GM18907 (cell line): ENCODE results near the gene MMADHC.
A peak's percentile ranks its signal among the peaks of the same experiment; 100 is the strongest.
"Not testable (repeated sequence)": the region's sequence is repeated elsewhere in the genome, so short reads cannot be mapped to it uniquely, and the experiment has no call there.

ENCODE experiments used
- ATAC-seq: cut with Tn5 transposase; IDR thresholded peaks from one replicate; pipeline ENCODE4 v1.9.1; 2021; ENCODE audit warnings: mild to moderate bottlenecking, moderate library complexity; ENCODE audit not compliant: unreplicated experiment

MMADHC gene

GRCh38 chr2:149595056-149595963, 7.7 kb upstream of the MMADHC start:
- ATAC-seq = no peak

GRCh38 chr2:149594411-149594810, 6.8 kb upstream of the MMADHC start:
- ATAC-seq = no peak

- peak; percentile 38 for ATAC-seq
Observed at GRCh38 chr2:149587950-149588487, 444 bp upstream of the MMADHC start.

- no peak for ATAC-seq
Observed at GRCh38 chr2:149586898-149587219, 716 bp downstream of the MMADHC start.

- ATAC-seq = no peak
Observed at GRCh38 chr2:149586063-149586462, 1.5 kb downstream of the MMADHC start.

- ATAC-seq = no peak
Observed at GRCh38 chr2:149585166-149585885, 2.2 kb downstream of the MMADHC start.

GRCh38 chr2:149579972-149580882, 7.3 kb downstream of the MMADHC start:
- ATAC-seq = no peak

GRCh38 chr2:149577269-149577668, 10.3 kb downstream of the MMADHC start:
- ATAC-seq = no peak

GRCh38 chr2:149575752-149576151, 11.8 kb downstream of the MMADHC start:
- no peak for ATAC-seq

GRCh38 chr2:149575277-149575676, 12.3 kb downstream of the MMADHC start:
- no peak for ATAC-seq

- no peak for ATAC-seq
Observed at GRCh38 chr2:149573760-149574159, 13.8 kb downstream of the MMADHC start.

GRCh38 chr2:149572102-149572953, 15.2 kb downstream of the MMADHC start:
- ATAC-seq = no peak

- ATAC-seq = no peak
Observed at GRCh38 chr2:149568138-149568537, 19.4 kb downstream of the MMADHC start.

- no peak for ATAC-seq
Observed at GRCh38 chr2:149566652-149567051, 20.9 kb downstream of the MMADHC start.

- not testable (repeated sequence) for ATAC-seq
Observed at GRCh38 chr2:149565625-149566024, 21.9 kb downstream of the MMADHC start.

- no peak for ATAC-seq
Observed at GRCh38 chr2:149564983-149565382, 22.6 kb downstream of the MMADHC start.

- no peak for ATAC-seq
Observed at GRCh38 chr2:149564097-149564496, 23.5 kb downstream of the MMADHC start.

- peak; percentile 69 for ATAC-seq
Observed at GRCh38 chr2:149562324-149562723, 25.3 kb downstream of the MMADHC start.

GRCh38 chr2:149561309-149561926, 26.2 kb downstream of the MMADHC start:
- ATAC-seq = no peak
